ENCODE data around the gene TENT4A.

GRCh38 chr5:6734243-6734700 is 21.0 kb downstream of the TENT4A start:
- TF ChIP-seq POU2F2 (IDR thresholded peaks at IDR 0.05; ENCODE audit: low read depth, low read length), result no peak
- no peak for TF ChIP-seq POLR2AphosphoS5 (IDR thresholded peaks at IDR 0.05; ENCODE audit: low read depth, low read length)

All from GM12891 (cell line).